HEK293 (cell line): Measurements from ENCODE around the gene KIAA0825.

Experiments
- CTCF ChIA-PET: fragments of 350-600 bp; formaldehyde crosslinking; extraction: SDS; loops from one replicate; lab custom pipeline; 2021; ENCODE audit warnings: antibody characterized with exemption; lab: Yijun Ruan, JAX
- POLR2A ChIA-PET: fragments of 300-600 bp; formaldehyde crosslinking; extraction: SDS; loops from one replicate; lab custom pipeline; 2020; ENCODE audit warnings: antibody characterized with exemption, inconsistent platforms; lab: Yijun Ruan, JAX
- H3K27ac ChIP-seq: fragments of 200-500 bp; sonication (Bioruptor generic); 2 replicates; pipeline ENCODE4 v1.5.1; 2014; ENCODE audit warnings: low read depth, low read length, control low read depth, inconsistent platforms; ENCODE audit errors: extremely low read depth
- H3K36me3 ChIP-seq, 2 experiments: fragments of 200-500 bp in 1 of 2; sonication (Bioruptor generic) in 1 of 2; 1 replicate in 1 of 2; 2 replicates in 1 of 2; pipeline ENCODE4 v1.5.1; 2014 to 2017; ENCODE audit warnings: inconsistent platforms in 2 of 2, low read length in 2 of 2; ENCODE audit not compliant: control insufficient read depth in 2 of 2, insufficient read depth in 1 of 2
- H3K4me1 ChIP-seq: fragments of 200-500 bp; sonication (Bioruptor generic); 2 replicates; pipeline ENCODE4 v1.5.1; 2014; ENCODE audit warnings: mild to moderate bottlenecking, low read length, inconsistent platforms; ENCODE audit not compliant: control insufficient read depth, insufficient read depth
- H3K4me3 ChIP-seq: 2 replicates; pipeline ENCODE4 v1.5.1; 2011; ENCODE audit warnings: low read depth, mild to moderate bottlenecking, control low read depth, low read length, moderate library complexity
- H3K9me3 ChIP-seq: fragments of 200-500 bp; sonication (Bioruptor generic); 2 replicates; pipeline ENCODE4 v1.5.1; 2014; ENCODE audit warnings: low read depth, low read length, inconsistent platforms; ENCODE audit not compliant: control insufficient read depth, insufficient read depth
- KLF8 ChIP-seq: fragments of 450-650 bp; formaldehyde crosslinking; IDR thresholded peaks from 2 replicates; pipeline ENCODE4 v1.5.1; 2016; ENCODE audit warnings: missing biosample characterization, missing genetic modification characterization
- MYNN ChIP-seq: fragments of 450-650 bp; formaldehyde crosslinking; IDR thresholded peaks from 2 replicates; pipeline ENCODE4 v1.5.1; 2016; ENCODE audit warnings: missing biosample characterization, missing genetic modification characterization, borderline replicate concordance
- REPIN1 ChIP-seq: fragments of 450-650 bp; formaldehyde crosslinking; IDR thresholded peaks from 2 replicates; pipeline ENCODE4 v1.5.1; 2017; ENCODE audit warnings: missing biosample characterization, missing genetic modification characterization, low read depth
- ZBTB10 ChIP-seq: fragments of 450-650 bp; formaldehyde crosslinking; IDR thresholded peaks from 2 replicates; pipeline ENCODE4 v1.5.1; 2016; ENCODE audit warnings: missing biosample characterization, missing genetic modification characterization
- ZNF155 ChIP-seq: fragments of 450-650 bp; formaldehyde crosslinking; IDR thresholded peaks from 2 replicates; pipeline ENCODE4 v1.5.1; 2016; ENCODE audit warnings: missing biosample characterization, missing genetic modification characterization
- ZNF18 ChIP-seq: fragments of 450-650 bp; formaldehyde crosslinking; IDR thresholded peaks from 2 replicates; pipeline ENCODE4 v1.5.1; 2016; ENCODE audit warnings: missing biosample characterization, missing genetic modification characterization
- ZNF202 ChIP-seq: fragments of 450-650 bp; formaldehyde crosslinking; IDR thresholded peaks from 2 replicates; pipeline ENCODE4 v1.5.1; 2016; ENCODE audit warnings: missing biosample characterization, missing genetic modification characterization, borderline replicate concordance
- ZNF221 ChIP-seq: fragments of 450-650 bp; formaldehyde crosslinking; IDR thresholded peaks from 2 replicates; pipeline ENCODE4 v1.5.1; 2017; ENCODE audit warnings: missing biosample characterization, missing genetic modification characterization, borderline replicate concordance
- ZNF223 ChIP-seq: fragments of 450-650 bp; formaldehyde crosslinking; IDR thresholded peaks from 2 replicates; pipeline ENCODE4 v1.5.1; 2016; ENCODE audit warnings: missing biosample characterization, missing genetic modification characterization
- ZNF302 ChIP-seq: fragments of 450-650 bp; formaldehyde crosslinking; IDR thresholded peaks from 2 replicates; pipeline ENCODE4 v1.5.1; 2016; ENCODE audit warnings: missing biosample characterization, missing genetic modification characterization, low read depth
- ZNF362 ChIP-seq: fragments of 450-650 bp; formaldehyde crosslinking; IDR thresholded peaks from 2 replicates; pipeline ENCODE4 v1.5.1; 2016; ENCODE audit warnings: missing biosample characterization, missing genetic modification characterization
- ZNF555 ChIP-seq: fragments of 450-650 bp; formaldehyde crosslinking; conservative IDR thresholded peaks from 2 replicates; pipeline ENCODE4 v1.5.1; 2017; ENCODE audit warnings: missing biosample characterization, mild to moderate bottlenecking, missing genetic modification characterization, inconsistent platforms
- ZNF585B ChIP-seq: fragments of 450-650 bp; formaldehyde crosslinking; IDR thresholded peaks from 2 replicates; pipeline ENCODE4 v1.5.1; 2016; ENCODE audit warnings: missing biosample characterization, missing genetic modification characterization
- ZNF692 ChIP-seq: fragments of 450-650 bp; formaldehyde crosslinking; IDR thresholded peaks from 2 replicates; pipeline ENCODE4 v1.5.1; 2016; ENCODE audit warnings: missing biosample characterization, missing genetic modification characterization
- ZNF701 ChIP-seq: fragments of 450-650 bp; formaldehyde crosslinking; IDR thresholded peaks from 2 replicates; pipeline ENCODE4 v1.5.1; 2016; ENCODE audit warnings: missing biosample characterization, missing genetic modification characterization
- ZNF768 ChIP-seq: fragments of 450-650 bp; formaldehyde crosslinking; IDR thresholded peaks from 2 replicates; pipeline ENCODE4 v1.5.1; 2018; ENCODE audit warnings: missing biosample characterization, mild to moderate bottlenecking, missing genetic modification characterization
- ZNF777 ChIP-seq: fragments of 450-650 bp; formaldehyde crosslinking; IDR thresholded peaks from 2 replicates; pipeline ENCODE4 v1.5.1; 2017; ENCODE audit warnings: missing biosample characterization, missing genetic modification characterization, borderline replicate concordance
- ZNF837 ChIP-seq: fragments of 450-650 bp; formaldehyde crosslinking; IDR thresholded peaks from 2 replicates; pipeline ENCODE4 v1.5.1; 2016; ENCODE audit warnings: missing biosample characterization, missing genetic modification characterization
- ZNF843 ChIP-seq: fragments of 450-650 bp; formaldehyde crosslinking; IDR thresholded peaks from 2 replicates; pipeline ENCODE4 v1.5.1; 2016; ENCODE audit warnings: missing biosample characterization, missing genetic modification characterization
- ZSCAN18 ChIP-seq: fragments of 450-650 bp; formaldehyde crosslinking; IDR thresholded peaks from 2 replicates; pipeline ENCODE4 v1.5.1; 2016; ENCODE audit warnings: missing biosample characterization, missing genetic modification characterization

Gene KIAA0825

GRCh38 chr5:94523018-94523417 lies 95.4 kb downstream of the KIAA0825 start:
- POLR2A ChIA-PET = no interaction called here

More at GRCh38 chr5:94523018-94523417, 95.4 kb downstream of the KIAA0825 start:
- TF ChIP-seq ZNF692 (tag by site-specific recombination) = no peak
- no peak for TF ChIP-seq MYNN (tag by site-specific recombination)
- no peak for TF ChIP-seq KLF8
- TF ChIP-seq ZNF777 = no peak
- no peak for TF ChIP-seq ZNF843 (tag by site-specific recombination)
- TF ChIP-seq ZNF302 = no peak
- TF ChIP-seq ZSCAN18 = no peak
- no peak for TF ChIP-seq ZNF837
- TF ChIP-seq ZBTB10 = no peak
- TF ChIP-seq ZNF362 = no peak
- no peak for TF ChIP-seq ZNF155
- no peak for TF ChIP-seq ZNF555 (tag by site-specific recombination)
- no peak for TF ChIP-seq ZNF585B (tag by site-specific recombination)
- no peak for TF ChIP-seq ZNF221
- no peak for TF ChIP-seq ZNF223
- TF ChIP-seq ZNF768 (tag by site-specific recombination) = no peak
- no peak for TF ChIP-seq REPIN1
- no peak for TF ChIP-seq ZNF701 (tag by site-specific recombination)
- TF ChIP-seq ZNF18 (tag by site-specific recombination) = no peak
- no peak for TF ChIP-seq ZNF202 (tag by site-specific recombination)
- TF ChIP-seq, all 188 proteins: peak for 0
- H3K9me3 ChIP-seq = no peaks in the 10 kb centered on the region
- H3K4me1 ChIP-seq = no peaks in the 10 kb centered on the region
- H3K27ac ChIP-seq = no peak overlapping the region
- H3K4me3 ChIP-seq = no peak overlapping the region
- CTCF ChIA-PET = interaction anchor here (1.2 to 2.5 kb wide), 3 partner anchors 12 to 327 kb away, joined by 3 to 20 read pairs (median 16); no protein-coding TSS in a partner anchor
- H3K36me3 ChIP-seq = no peaks in the 10 kb centered on the region
